ENCODE measurements around the gene NOD1. TPM values are rescaled to one million over a fixed set of nuclear protein-coding genes. Genes with fewer than 3 reads are reported as not detected.
"Not testable (repeated sequence)": the region's sequence is repeated elsewhere in the genome, so short reads cannot be mapped to it uniquely, and the experiment has no call there.

Gene NOD1
- total RNA-seq, 1 donor from 2014 or later, result 7.6 TPM

DNA sequence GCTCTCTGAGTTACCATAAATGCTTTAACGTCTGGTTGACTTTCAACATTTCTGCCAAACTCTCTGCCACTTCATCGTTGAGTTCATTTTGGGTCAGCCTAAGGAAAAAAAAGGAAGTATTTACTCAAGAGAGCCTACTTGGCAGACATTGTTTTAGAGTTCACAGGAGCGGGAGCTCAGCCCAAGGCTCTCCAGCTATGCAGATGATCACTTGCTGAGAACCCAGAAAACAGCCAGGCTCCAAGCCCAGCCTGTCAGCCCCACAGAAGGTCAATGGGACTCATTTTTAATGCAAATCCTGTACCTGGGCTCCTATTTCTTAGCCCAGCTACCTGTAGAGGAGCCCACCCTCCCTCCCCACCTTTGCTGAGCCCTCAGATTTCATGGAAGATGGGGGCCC, 45.5 kb downstream of the NOD1 start:
- DNase-seq (peak; percentile 79), ATAC-seq (ENCODE audit: poor library complexity) (peak; percentile 90)
- intact Hi-C loops (cut with DNase I), result no loop called here

DNA sequence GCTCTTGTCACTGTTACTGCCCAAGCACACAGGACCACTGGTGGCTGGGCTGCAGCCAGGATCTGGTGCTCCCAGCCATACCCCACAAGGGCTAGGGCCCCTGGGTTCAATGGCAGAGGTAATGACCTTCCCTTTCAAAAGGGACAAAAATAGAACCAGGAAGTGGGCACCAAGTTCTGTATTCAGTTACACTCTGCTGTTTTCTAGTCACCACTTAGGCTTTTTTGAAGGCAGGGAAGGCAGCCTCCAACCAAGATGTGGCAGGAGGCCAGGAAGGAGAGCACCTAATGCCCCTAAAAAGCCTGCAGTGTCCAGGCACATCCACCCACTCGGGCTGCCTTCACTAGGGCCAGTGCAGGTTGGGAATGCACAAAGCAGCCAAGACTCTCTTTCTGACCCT, 47.8 kb downstream of the NOD1 start:
- intact Hi-C loops (cut with DNase I), result no loop called here
- DNase-seq, result no peak
- no peak for ATAC-seq (ENCODE audit: poor library complexity)

DNA sequence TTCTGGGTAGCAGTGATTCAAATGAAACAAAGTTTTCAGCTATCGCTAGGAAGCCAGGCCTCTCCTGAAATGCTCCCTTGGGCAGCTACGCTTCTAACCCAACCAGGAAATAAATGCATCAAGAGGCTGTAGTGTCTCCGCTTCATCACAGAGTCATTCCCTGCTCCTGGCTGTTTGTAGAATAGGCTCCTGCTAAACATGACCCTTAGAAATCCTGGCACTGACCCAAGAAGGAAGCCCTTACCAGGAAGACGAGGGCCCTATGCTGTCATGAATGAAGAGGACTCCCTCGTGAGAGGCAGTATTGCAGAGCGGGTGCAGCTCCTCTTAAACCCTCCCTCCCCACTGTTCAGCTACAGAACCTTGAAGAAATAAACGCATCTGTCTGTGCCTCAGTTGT, 48.3 kb downstream of the NOD1 start:
- ATAC-seq (ENCODE audit: poor library complexity), result peak; percentile 12
- intact Hi-C loops (cut with DNase I), result no loop called here
- DNase-seq, result no peak

DNA sequence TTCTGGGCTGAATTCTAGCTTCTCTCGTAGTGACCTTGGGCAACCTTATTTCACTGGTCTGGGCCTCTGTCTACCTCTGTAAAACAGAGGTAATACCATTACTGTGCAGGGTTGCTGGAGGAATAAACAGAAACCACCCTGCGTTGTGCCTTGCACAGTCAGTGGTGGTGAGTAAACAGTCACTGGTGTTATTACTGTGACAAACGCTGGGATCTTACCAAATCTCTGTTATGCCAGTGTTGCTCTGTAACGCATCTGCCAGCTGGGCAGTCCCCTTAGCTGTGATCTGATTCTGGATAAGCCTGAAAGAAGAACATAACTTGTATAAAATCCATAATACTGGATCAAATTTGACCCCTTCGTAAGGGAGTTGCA, 49.4 kb downstream of the NOD1 start:
- no peak for ATAC-seq (ENCODE audit: poor library complexity)
- intact Hi-C loops (cut with DNase I), result no loop called here
- DNase-seq, result no peak

DNA sequence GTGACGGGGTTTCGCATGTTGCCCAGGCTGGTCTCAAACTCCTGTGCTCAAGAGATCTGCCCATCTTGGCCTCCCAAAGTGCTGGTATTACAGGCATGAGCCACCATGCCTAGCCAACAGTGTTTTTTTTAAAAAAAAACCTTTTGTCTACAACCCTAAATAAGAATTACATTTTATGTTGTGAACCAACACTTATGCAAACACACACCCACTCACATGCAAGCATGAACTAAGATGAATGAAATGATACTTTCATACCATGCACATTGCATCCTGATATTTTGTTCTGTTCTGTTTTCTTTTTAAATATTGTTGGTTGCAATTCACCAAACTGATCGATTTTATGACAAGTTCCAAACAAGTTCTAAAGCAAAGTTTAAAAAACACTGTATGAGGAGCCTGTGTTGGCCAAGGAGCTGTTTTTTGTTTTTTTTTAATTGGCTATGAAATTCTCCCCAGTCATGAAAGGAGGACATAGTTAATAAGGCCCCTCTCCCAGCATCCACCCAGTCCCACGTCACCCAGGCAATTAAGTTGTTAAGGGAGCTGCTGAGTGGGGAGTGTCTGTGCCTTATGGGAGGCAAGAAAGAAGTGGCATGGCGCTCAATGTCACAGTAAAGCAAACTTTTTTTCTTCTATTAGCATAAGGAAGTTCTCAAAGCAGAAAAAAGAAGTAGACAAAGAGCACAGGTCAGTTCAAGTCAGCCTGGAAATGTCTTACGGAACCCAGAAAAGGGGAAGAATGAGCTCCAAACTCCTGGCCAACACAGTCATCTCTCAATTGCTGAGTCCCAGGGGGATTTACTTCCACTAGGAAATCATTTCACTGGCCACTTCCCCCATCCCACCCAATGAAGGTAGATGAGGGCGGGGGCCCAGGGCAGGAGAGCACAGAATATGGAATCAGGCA, 50.1 kb downstream of the NOD1 start:
- DNase-seq (no peak), ATAC-seq (ENCODE audit: poor library complexity) (peak; percentile 19)
- intact Hi-C loops (cut with DNase I), result no loop called here

DNA sequence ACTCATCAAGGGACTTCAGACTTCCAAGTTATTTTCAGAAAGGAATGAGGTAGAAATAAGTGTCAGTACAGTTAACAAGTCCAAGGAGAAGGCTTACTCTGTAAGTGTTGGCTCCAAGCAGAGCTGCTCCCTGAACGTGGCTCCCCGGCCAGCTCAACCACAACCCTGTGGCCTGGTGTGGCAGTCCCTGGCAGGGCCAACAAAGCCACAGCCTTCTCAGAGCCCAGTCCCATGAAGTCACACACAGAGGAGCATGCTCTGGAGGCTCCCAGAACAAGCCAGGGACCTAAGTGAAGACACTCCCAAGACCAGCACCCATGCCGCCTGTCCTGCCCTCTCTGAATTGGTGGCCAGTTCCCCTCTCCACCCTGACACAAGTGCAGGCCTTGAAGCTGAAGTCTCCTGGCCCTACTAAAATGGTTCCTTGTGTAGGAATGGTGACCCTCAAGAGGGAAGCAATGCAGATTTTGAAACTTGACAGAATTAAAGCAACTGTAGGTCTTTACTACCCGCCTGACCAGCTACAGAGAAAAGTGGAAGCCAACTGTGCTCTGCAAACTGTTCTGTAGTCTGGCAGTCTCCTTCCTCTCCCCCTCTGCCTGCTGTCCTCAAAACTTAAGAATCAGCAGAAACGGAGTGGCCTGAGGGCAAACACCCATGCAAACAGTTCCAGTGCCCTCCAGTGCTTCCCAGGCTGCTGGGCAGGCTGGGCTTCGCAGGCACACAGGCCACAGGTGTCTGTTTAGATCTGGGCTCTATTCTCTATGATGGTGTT, 51.1 kb downstream of the NOD1 start:
- ATAC-seq (ENCODE audit: poor library complexity) (peak; percentile 44), DNase-seq (no peak)
- intact Hi-C loops (cut with DNase I), result no loop called here

DNA sequence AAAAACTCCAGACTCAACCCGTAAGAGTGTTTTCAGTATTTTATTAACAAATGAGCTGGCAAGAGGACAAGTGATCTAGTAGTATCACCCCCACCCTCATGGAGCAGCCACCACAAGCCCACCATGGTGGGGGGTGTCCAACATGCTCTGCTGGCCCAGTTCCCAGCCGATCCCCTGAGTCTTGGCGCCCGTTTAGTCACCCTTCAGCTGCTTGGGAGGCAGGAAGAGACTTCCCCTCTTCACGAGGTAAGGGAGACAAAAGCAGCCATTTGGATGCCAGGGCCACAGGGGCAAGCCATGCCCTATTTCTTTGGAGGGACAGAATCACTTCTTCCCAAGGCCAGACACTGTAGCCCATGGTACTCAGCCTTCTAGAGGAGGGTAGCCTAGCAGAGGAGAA, 54.1 kb downstream of the NOD1 start:
- ATAC-seq (ENCODE audit: poor library complexity) (no peak), DNase-seq (no peak)
- intact Hi-C loops (cut with DNase I), result no loop called here

DNA sequence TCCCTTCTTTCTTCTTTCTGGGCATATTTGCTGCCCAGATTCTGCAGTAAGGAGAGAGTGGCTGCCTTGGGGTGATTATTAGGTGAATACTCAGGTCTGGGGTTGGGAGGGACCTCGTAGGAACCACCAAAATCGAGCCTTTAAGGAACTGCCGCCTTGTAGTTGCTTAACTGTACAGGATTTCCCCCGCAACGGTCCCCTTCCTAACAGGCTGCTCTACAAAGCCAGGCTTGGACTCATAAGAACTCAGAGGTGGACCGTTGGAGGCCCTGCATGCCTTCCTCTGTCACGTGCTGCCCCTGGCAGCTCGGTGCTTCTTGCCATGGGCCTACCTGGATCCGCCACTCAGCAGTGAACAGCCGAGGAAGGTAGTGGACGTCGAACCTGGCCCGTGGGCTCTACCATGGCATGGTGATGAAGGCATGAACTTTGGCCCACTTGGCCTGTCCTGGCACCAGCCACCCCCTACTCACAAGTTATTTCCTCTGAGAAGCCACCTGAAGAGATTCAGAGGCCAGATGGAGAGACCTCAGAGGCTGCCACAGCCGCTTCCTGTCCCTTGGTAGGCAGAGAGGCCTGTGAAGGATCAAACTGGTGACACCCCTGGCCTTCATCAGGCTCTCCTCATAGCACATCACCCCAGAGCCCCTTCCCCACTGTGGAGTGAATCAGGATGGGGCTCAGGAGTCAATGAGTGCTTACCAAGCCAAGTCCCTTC, 54.6 kb downstream of the NOD1 start:
- intact Hi-C loops (cut with DNase I), result no loop called here
- no peak for DNase-seq
- ATAC-seq (ENCODE audit: poor library complexity), result no peak

DNA sequence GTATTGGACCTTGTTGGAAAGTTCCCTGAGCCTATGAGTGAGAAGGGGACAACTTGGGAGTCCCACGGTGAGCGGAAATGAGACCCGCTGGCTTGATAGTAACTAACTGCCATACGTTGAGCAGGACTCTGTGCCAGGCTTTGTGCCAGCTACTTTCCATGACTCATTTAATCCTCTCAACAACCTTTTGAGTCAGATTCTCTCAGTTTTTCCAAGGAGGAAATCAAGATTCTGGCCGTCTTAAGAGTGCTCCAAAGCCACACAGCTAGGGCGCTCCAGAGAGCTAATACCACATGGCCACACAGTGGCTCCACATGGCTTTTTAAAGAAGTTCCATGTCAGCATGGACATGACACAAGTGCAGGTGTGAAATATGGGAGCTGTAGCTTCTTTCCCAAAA, 55.7 kb downstream of the NOD1 start:
- intact Hi-C loops (cut with DNase I), result no loop called here
- no peak for ATAC-seq (ENCODE audit: poor library complexity)
- DNase-seq, result no peak

DNA sequence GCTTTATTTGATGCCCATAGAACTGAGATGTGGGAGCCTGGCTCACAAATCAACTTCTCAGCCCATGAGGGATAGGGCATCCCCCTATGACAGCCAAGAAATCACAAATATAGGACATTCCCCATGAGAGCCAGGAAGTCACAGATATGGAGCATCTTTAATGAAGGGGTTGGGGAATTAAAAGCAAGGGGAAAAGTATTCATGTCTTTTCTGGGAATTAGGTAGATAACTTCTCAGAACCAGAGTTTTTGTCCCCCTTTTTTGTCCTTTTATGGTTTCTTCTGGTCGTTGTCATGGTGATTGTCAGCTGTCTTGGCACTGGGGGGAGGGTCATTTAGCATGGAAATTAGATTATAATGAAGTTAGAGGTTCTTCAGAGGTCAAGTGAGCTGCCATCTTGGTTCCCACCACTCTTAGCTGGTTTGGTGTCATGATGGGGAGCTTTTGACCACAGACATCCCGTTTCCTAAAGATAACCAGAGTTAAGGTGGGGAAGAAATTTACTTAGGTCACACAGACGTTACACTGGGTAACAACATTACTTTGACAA, 56.9 kb downstream of the NOD1 start:
- ATAC-seq (ENCODE audit: poor library complexity) (no peak), DNase-seq (no peak)
- intact Hi-C loops (cut with DNase I), result no loop called here

DNA sequence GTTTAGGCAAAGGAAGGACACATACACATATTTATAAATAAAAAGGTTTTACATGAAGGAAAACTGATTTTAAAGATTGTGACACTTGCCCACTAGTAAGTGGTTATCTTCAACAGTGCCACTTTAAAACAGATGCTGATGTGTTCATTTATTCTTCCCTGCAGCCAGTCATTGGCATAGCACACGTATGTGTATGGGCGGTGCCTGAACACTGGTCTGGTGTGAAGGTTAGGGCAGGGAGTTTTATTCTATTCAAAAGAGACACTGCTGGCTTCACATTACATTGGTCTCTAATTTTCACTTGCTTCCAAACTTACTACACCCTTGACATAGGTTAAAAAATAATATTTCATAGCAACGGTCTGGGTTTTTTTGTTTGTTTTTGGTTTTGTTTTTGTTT, 57.9 kb downstream of the NOD1 start:
- DNase-seq (no peak), ATAC-seq (ENCODE audit: poor library complexity) (no peak)
- intact Hi-C loops (cut with DNase I), result no loop called here

DNA sequence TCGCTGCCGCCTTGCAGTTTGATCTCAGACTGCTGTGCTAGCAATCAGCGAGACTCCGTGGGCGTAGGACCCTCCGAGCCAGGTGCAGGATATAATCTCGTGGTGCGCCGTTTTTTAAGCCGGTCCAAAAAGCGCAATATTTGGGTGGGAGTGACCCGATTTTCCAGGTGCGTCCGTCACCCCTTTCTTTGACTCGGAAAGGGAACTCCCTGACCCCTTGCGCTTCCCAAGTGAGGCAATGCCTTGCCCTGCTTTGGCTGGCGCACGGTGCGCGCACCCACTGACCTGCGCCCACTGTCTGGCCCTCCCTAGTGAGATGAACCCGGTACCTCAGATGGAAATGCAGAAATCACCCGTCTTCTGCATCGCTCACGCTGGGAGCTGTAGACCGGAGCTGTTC, 58.5 kb downstream of the NOD1 start:
- DNase-seq; ATAC-seq (ENCODE audit: poor library complexity); intact Hi-C loops (cut with DNase I): not testable (repeated sequence)

DNA sequence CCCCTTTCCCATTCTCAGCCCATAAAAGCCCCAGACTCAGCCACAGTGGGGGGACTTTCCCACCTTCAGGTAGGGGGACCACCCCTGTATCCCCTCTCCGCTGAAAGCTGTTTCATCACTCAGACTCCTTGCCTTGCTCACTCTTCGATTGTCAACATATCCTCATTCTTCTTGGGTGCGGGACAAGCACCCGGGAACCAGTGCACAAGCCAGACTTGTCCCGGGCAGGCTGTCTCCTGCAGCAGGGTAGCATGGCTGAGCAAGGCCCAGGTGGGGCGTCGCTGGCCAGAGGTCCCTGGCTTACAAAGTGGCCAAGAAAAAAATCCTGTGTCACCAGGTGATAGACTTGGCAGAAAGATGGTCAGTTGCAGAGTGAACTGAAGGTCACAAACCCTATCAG, 64.7 kb downstream of the NOD1 start:
- ATAC-seq (ENCODE audit: poor library complexity), result no peak

DNA sequence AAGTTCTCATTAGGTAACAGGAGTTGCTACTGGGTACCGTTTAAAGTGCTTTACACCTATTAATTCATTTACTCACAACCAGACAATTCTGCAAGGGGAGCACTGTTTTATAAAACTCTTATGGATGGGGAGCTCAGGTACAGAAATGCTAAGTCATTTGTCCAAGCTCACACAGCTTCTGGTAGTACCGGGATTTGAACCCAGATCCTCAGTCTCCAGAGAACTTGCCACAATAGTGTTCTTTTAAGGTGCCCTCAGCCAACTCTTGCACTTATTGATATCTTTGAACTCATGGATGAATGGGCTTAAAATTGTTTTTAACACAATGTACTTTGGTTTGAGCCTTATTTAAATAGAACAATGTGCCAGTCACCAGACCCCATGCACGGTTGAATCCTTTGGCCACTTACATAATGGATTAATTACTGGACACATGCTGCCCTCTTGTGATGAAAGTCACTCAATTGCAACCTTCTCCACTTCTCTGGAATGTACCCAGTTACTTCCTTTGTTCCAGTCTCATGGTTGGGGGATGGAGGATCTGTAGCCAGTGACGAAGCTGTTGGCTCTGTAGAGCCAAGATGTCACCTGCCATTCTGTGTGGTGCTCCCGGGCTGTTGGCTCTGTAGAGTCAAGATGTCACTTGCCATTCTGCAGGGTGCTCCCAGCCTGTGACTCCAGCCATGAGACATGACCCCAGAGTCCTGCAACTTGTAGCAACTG, 65.6 kb downstream of the NOD1 start:
- ATAC-seq (ENCODE audit: poor library complexity) (peak; percentile 94), DNase-seq (no peak)
- intact Hi-C loops (cut with DNase I), result loop anchor here (2.0 to 5.0 kb wide), 2 partner anchors 131 to 250 kb away; partner anchors contain the start of gene ZNRF2

More for the DNA sequence above, 64.7 kb downstream of the NOD1 start:
- DNase-seq, result no peak
- intact Hi-C loops (cut with DNase I), result loop anchor here (2.0 to 5.0 kb wide), 2 partner anchors 132 to 251 kb away; partner anchors contain the start of gene ZNRF2

DNA sequence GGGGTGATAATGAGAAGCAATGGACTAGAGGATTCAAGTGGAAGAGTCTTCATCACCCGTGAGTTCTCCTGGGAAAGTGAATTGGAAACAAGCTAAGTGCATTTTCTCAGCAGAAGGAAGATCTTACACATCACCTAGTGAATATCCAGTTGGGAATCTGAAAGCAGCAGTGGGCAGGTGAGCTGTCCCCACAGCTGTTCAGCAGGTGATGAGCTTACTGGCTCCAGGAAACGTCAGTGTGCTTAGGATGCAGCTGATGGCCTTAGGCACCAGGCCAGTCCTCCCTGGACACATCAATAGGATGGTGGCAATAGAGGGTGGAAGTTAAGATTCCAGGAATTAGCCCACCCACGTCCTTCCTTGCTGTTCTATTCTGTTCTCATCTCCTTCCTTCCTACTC, 66.7 kb downstream of the NOD1 start:
- DNase-seq (no peak), ATAC-seq (ENCODE audit: poor library complexity) (no peak)
- intact Hi-C loops (cut with DNase I), result loop anchor here (2.0 to 5.0 kb wide), 2 partner anchors 130 to 249 kb away; partner anchors contain the start of gene ZNRF2

DNA sequence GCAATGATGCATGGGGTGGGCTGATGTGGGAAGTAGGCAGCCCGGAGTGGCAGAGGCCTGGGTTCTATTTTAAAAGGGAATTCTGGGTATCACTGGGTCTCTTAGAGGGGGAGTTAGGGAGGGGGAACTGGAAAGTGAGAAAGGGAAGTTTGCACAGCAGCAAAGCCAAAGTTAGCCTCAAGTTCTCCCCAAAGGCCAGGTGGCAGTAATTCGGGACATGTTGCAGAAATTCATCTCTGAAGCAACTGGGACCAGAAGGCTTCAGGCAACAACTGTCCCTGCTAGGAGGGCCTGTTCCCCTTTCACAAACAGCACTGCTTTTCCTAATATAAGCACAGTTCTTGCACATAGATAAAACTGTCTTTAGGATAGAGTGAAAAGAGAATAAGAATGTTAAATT, 67.4 kb downstream of the NOD1 start:
- intact Hi-C loops (cut with DNase I), result loop anchor here (5.0 kb wide), 1 partner anchor 129 kb away; the partner anchor contains the start of gene ZNRF2
- DNase-seq, result no peak
- peak; percentile 16 for ATAC-seq (ENCODE audit: poor library complexity)

DNA sequence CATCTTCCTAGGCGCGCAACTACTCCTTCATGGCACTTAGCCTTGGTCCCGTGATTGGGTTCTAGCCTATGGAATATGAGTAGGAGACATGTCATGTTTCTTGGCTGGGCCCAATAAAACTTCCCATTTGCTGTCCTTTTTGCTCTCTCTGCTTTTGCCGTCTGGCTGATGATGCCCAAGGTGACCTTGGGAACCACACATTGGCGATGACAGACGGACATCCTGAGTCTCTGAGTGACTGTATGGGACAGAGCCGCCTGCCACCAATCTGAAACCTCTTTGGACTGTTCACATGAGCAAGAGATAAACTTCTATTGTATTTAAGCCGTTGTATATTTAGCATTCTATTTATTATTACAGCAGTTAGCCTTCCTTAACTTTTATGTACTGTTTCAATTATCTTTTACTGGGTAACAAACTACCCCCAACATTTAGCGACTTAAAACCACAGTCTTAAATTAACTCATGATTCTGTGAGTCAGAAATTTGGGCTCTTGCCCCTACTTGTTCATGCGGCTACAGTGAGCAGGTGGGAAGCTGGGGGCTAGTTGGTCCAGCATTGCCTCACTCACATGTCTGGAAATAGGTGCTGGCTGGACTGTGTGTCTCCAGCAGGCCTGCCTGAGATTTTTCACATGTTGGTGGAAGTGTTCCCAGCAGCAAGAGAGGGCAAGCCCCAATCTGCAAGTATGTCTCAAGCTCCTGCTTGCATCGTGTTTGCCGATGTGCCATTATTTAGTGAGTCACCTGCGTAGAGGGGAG, 71.7 kb downstream of the NOD1 start:
- ATAC-seq (ENCODE audit: poor library complexity), result peak; percentile 81
- no peak for DNase-seq
- intact Hi-C loops (cut with DNase I), result no loop called here

All from Right ventricle myocardium superior (tissue), 1 donor.